Measurements from ENCODE around the gene DBP. TPM values are rescaled to one million over a fixed set of nuclear protein-coding genes. Genes with fewer than 3 reads are reported as not detected.

DBP gene
- total and polyA plus RNA-seq, 12 donors = 11.5 to 80.6 (median 53.6) TPM

GRCh38 chr19:48617146-48617937 lies 19.8 kb downstream of the DBP start:
- intact Hi-C loops (cut with DNase I) = no loop called here
- no peaks in the 10 kb centered on the region for H3K27me3 ChIP-seq
- H3K9me3 ChIP-seq (replicated peaks in 1 of 3) = no peaks in the 10 kb centered on the region
- peak in 5 of 7 donors; percentile 27 to 68 (median 52) for DNase-seq
- TF ChIP-seq CTCF (IDR thresholded peaks at IDR 0.05) (peak in 5 of 6 experiments; percentile 4 to 27 (median 14)), POLR2A (IDR thresholded peaks at IDR 0.05) (no peak)
- peak overlapping the region in 2 of 5 donors; percentile 92 to 96 for H3K27ac ChIP-seq
- H3K4me1 ChIP-seq (replicated peaks in 1 of 2) = peaks cover 18 to 32% of the 10 kb centered on the region in 2 donors
- peaks cover 0 to 30% of the 10 kb centered on the region in 2 donors for H3K36me3 ChIP-seq (replicated peaks in 1 of 2)
- H3K4me3 ChIP-seq = peak overlapping the region in 2 of 4 donors; percentile 82 to 97
- 48 to 54% (median 51%) methylated on average over 8 to 18 of the region's 18 CpGs for WGBS, 4 donors

GRCh38 chr19:48616491-48617056 lies 20.6 kb downstream of the DBP start:
- intact Hi-C loops (cut with DNase I) = no loop called here
- 67 to 73% (median 71%) methylated on average over 8 to 12 of the region's 12 CpGs for WGBS, 4 donors
- H3K36me3 ChIP-seq (replicated peaks in 1 of 2) = peaks cover 0 to 30% of the 10 kb centered on the region in 2 donors
- H3K4me1 ChIP-seq (replicated peaks in 1 of 2) = peaks cover 18 to 32% of the 10 kb centered on the region in 2 donors
- H3K27ac ChIP-seq = no peak overlapping the region
- H3K4me3 ChIP-seq = no peak overlapping the region
- H3K9me3 ChIP-seq (replicated peaks in 1 of 3) = no peaks in the 10 kb centered on the region
- H3K27me3 ChIP-seq = no peaks in the 10 kb centered on the region
- DNase-seq = peak in 4 of 7 donors; percentile 20 to 56 (median 42)
- TF ChIP-seq POLR2A (IDR thresholded peaks at IDR 0.05) (no peak), CTCF (IDR thresholded peaks at IDR 0.05) (no peak)

- H3K27me3 ChIP-seq = no peaks in the 10 kb centered on the region
- H3K9me3 ChIP-seq (replicated peaks in 1 of 3) = no peaks in the 10 kb centered on the region
- no peak overlapping the region for H3K27ac ChIP-seq
- TF ChIP-seq CTCF (IDR thresholded peaks at IDR 0.05) (no peak), POLR2A (IDR thresholded peaks at IDR 0.05) (no peak)
- WGBS, 4 donors = 78 to 85% (median 78%) methylated on average over 13 to 16 of the region's 16 CpGs; no CpG with 5 or more reads in 1 of the 4 donors
- H3K36me3 ChIP-seq (replicated peaks in 1 of 2) = peaks cover 0 to 30% of the 10 kb centered on the region in 2 donors
- intact Hi-C loops (cut with DNase I) = no loop called here
- DNase-seq = peak in 3 of 7 donors; percentile 31 to 53 (median 38)
- no peak overlapping the region for H3K4me3 ChIP-seq
- peaks cover 18 to 32% of the 10 kb centered on the region in 2 donors for H3K4me1 ChIP-seq (replicated peaks in 1 of 2)
Measured at GRCh38 chr19:48616041-48616436, 21.1 kb downstream of the DBP start.

- intact Hi-C loops (cut with DNase I) = no loop called here
- no peak for TF ChIP-seq CTCF (IDR thresholded peaks at IDR 0.05)
- no peak for TF ChIP-seq POLR2A (IDR thresholded peaks at IDR 0.05)
- 59 to 77% (median 63%) methylated on average over 11 to 19 of the region's 19 CpGs for WGBS, 4 donors
- Histone ChIP-seq H3K4me1 (replicated peaks in 1 of 2) (peaks cover 18 to 32% of the 10 kb centered on the region in 2 donors), H3K9me3 (replicated peaks in 1 of 3) (no peaks in the 10 kb centered on the region), H3K27ac (no peak overlapping the region), H3K27me3 (no peaks in the 10 kb centered on the region), H3K4me3 (no peak overlapping the region), H3K36me3 (replicated peaks in 1 of 2) (peaks cover 0 to 30% of the 10 kb centered on the region in 2 donors)
- DNase-seq = peak in 2 of 7 donors; percentile 39 to 51
Measured at GRCh38 chr19:48615231-48616040, 21.7 kb downstream of the DBP start.
